Loucy (cell line): ENCODE data around the gene NKTR.

ENCODE experiments used
- EZH2phosphoT487 ChIP-seq: fragments of 200-600 bp; IDR thresholded peaks from 2 replicates; pipeline ENCODE4 v1.6.1; 2018; ENCODE audit warnings: antibody characterized with exemption, mild to moderate bottlenecking, moderate library complexity, borderline replicate concordance
- TF ChIP-seq, protein P1 (sequence below): fragments of 200-600 bp; sonication (generic); conservative IDR thresholded peaks from 2 replicates; pipeline ENCODE4 v1.5.1; 2014; ENCODE audit warnings: mild to moderate bottlenecking, antibody characterized with exemption, low read length

DNA sequence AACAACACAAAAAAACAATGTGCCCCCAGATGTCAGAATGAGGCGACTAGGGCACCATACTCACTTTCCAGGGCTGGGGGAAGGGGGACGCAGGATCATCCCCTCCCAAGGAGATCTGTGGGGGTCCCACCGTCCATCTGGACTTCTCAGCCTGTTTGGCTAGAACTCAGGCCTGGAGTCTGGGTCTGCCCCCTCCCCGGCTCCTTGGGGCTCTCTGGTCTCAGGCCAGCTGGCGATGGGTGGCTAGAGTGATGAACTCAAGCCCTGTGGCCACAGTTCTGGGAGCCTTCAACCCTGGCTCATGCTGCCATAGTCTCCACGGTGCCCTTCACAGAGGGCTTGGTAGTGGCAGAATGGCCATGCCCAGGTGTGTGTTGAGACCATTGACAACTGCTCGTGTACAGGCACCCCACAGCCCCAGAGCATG lies 66.6 kb downstream of the NKTR start:
- TF ChIP-seq, protein P1, sequence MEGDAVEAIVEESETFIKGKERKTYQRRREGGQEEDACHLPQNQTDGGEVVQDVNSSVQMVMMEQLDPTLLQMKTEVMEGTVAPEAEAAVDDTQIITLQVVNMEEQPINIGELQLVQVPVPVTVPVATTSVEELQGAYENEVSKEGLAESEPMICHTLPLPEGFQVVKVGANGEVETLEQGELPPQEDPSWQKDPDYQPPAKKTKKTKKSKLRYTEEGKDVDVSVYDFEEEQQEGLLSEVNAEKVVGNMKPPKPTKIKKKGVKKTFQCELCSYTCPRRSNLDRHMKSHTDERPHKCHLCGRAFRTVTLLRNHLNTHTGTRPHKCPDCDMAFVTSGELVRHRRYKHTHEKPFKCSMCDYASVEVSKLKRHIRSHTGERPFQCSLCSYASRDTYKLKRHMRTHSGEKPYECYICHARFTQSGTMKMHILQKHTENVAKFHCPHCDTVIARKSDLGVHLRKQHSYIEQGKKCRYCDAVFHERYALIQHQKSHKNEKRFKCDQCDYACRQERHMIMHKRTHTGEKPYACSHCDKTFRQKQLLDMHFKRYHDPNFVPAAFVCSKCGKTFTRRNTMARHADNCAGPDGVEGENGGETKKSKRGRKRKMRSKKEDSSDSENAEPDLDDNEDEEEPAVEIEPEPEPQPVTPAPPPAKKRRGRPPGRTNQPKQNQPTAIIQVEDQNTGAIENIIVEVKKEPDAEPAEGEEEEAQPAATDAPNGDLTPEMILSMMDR, result no peak
- TF ChIP-seq EZH2phosphoT487, result no peak
